GM19025 (cell line): ENCODE results near the gene ARID4A.
"Not testable (repeated sequence)": the region's sequence is repeated elsewhere in the genome, so short reads cannot be mapped to it uniquely, and the experiment has no call there.

Experiments used
- ATAC-seq: cut with Tn5 transposase; IDR thresholded peaks from one replicate; pipeline ENCODE4 v1.9.1; 2021; ENCODE audit warnings: mild to moderate bottlenecking, low read depth, moderate library complexity; ENCODE audit not compliant: unreplicated experiment

ARID4A gene

GRCh38 chr14:58298477-58299400, at the start of gene ARID4A:
ARID4A (plus strand) TSS chr14:58298555; CDS start chr14:58299855, 1,300 bp downstream.
- no peak for ATAC-seq

GRCh38 chr14:58249611-58250010, 48.7 kb upstream of the ARID4A start:
- no peak for ATAC-seq

- no peak for ATAC-seq
These were observed 40.2 kb upstream of the ARID4A start for GRCh38 chr14:58258156-58258555.

GRCh38 chr14:58262005-58262404, 36.4 kb upstream of the ARID4A start:
- not testable (repeated sequence) for ATAC-seq

- ATAC-seq: no peak
These were observed 33.0 kb upstream of the ARID4A start for GRCh38 chr14:58265401-58265800.

GRCh38 chr14:58270628-58271027, 27.7 kb upstream of the ARID4A start:
- ATAC-seq: no peak

GRCh38 chr14:58272588-58273372, 25.6 kb upstream of the ARID4A start:
- ATAC-seq: no peak

GRCh38 chr14:58274881-58275280, 23.5 kb upstream of the ARID4A start:
- no peak for ATAC-seq

GRCh38 chr14:58275527-58276190, 22.7 kb upstream of the ARID4A start:
- no peak for ATAC-seq

- ATAC-seq: no peak
These were observed 22.1 kb upstream of the ARID4A start for GRCh38 chr14:58276208-58276607.

GRCh38 chr14:58278177-58278576, 20.2 kb upstream of the ARID4A start:
- no peak for ATAC-seq

GRCh38 chr14:58280954-58281787, 17.2 kb upstream of the ARID4A start:
- no peak for ATAC-seq

- ATAC-seq: no peak
These were observed 16.4 kb upstream of the ARID4A start for GRCh38 chr14:58281969-58282368.

- ATAC-seq: no peak
These were observed 15.3 kb upstream of the ARID4A start for GRCh38 chr14:58282925-58283593.

- ATAC-seq: no peak
These were observed 14.6 kb upstream of the ARID4A start for GRCh38 chr14:58283730-58284129.

GRCh38 chr14:58285132-58285531, 13.2 kb upstream of the ARID4A start:
- no peak for ATAC-seq

GRCh38 chr14:58287607-58288042, 10.7 kb upstream of the ARID4A start:
- no peak for ATAC-seq

- no peak for ATAC-seq
These were observed 10.1 kb upstream of the ARID4A start for GRCh38 chr14:58288106-58288792.

GRCh38 chr14:58291646-58292045, 6.7 kb upstream of the ARID4A start:
- no peak for ATAC-seq
